RWPE2 (cell line): ENCODE results near the gene CTNNA2.

Experiments used
- ATAC-seq: fragments of 200-7000 bp; cut with Tn5 transposase; 3 replicates; pipeline ENCODE4 v1.9.1; 2021; ENCODE audit warnings: low read depth
- DNase-seq: peaks from one replicate; pipeline ENCODE4 v3.0.0-alpha.2; 2020; ENCODE audit warnings: low spot score
- H3K27ac ChIP-seq: fragments of 450-650 bp; 2 replicates; pipeline ENCODE4 v1.5.1; 2017; ENCODE audit warnings: mild to moderate bottlenecking; ENCODE audit not compliant: poor library complexity, severe bottlenecking
- H3K27me3 ChIP-seq: fragments of 250-450 bp; sonication (Bioruptor Pico); 2 replicates; pipeline ENCODE4 v1.5.1; 2021; ENCODE audit warnings: mild to moderate bottlenecking, moderate library complexity; ENCODE audit not compliant: insufficient read depth, poor library complexity, severe bottlenecking
- H3K36me3 ChIP-seq: fragments of 250-450 bp; sonication (Bioruptor Pico); 2 replicates; pipeline ENCODE4 v1.5.1; 2020; ENCODE audit warnings: low read depth, mild to moderate bottlenecking, moderate library complexity
- H3K4me1 ChIP-seq: fragments of 250-450 bp; sonication (Bioruptor Pico); 2 replicates; pipeline ENCODE4 v1.5.1; 2021; ENCODE audit warnings: mild to moderate bottlenecking, moderate library complexity; ENCODE audit not compliant: insufficient read depth, poor library complexity, severe bottlenecking
- H3K4me3 ChIP-seq: fragments of 250-450 bp; sonication (Bioruptor Pico); 2 replicates; pipeline ENCODE4 v1.5.1; 2021; ENCODE audit warnings: mild to moderate bottlenecking, moderate library complexity; ENCODE audit not compliant: severe bottlenecking
- H3K9me3 ChIP-seq: fragments of 250-450 bp; sonication (Bioruptor Pico); 2 replicates; pipeline ENCODE4 v1.5.1; 2021; ENCODE audit warnings: mild to moderate bottlenecking, moderate library complexity; ENCODE audit not compliant: severe bottlenecking
- TF ChIP-seq, protein P1 (sequence below): fragments of 450-650 bp; IDR thresholded peaks from one replicate; pipeline ENCODE4 v1.5.1; 2017; ENCODE audit warnings: mild to moderate bottlenecking, moderate library complexity; ENCODE audit not compliant: poor library complexity, severe bottlenecking

Gene CTNNA2

GRCh38 chr2:79876430-79876829 lies 363.6 kb downstream of the CTNNA2 start:
- ATAC-seq (peak; percentile 41; the same call in 1 of the 3 replicates), DNase-seq (no peak)
- TF ChIP-seq, protein P1, sequence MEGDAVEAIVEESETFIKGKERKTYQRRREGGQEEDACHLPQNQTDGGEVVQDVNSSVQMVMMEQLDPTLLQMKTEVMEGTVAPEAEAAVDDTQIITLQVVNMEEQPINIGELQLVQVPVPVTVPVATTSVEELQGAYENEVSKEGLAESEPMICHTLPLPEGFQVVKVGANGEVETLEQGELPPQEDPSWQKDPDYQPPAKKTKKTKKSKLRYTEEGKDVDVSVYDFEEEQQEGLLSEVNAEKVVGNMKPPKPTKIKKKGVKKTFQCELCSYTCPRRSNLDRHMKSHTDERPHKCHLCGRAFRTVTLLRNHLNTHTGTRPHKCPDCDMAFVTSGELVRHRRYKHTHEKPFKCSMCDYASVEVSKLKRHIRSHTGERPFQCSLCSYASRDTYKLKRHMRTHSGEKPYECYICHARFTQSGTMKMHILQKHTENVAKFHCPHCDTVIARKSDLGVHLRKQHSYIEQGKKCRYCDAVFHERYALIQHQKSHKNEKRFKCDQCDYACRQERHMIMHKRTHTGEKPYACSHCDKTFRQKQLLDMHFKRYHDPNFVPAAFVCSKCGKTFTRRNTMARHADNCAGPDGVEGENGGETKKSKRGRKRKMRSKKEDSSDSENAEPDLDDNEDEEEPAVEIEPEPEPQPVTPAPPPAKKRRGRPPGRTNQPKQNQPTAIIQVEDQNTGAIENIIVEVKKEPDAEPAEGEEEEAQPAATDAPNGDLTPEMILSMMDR: peak; percentile 58
- no peak overlapping the region for H3K4me3 ChIP-seq
- H3K27ac ChIP-seq: no peak overlapping the region
- no peaks in the 10 kb centered on the region for H3K36me3 ChIP-seq
- no peaks in the 10 kb centered on the region for H3K9me3 ChIP-seq
- peaks cover 3% of the 10 kb centered on the region for H3K27me3 ChIP-seq
- H3K4me1 ChIP-seq: no peaks in the 10 kb centered on the region

GRCh38 chr2:79882548-79882947 lies 369.7 kb downstream of the CTNNA2 start:
- Histone ChIP-seq H3K9me3 (no peaks in the 10 kb centered on the region), H3K27ac (no peak overlapping the region), H3K4me1 (no peaks in the 10 kb centered on the region), H3K36me3 (no peaks in the 10 kb centered on the region), H3K4me3 (no peak overlapping the region), H3K27me3 (no peaks in the 10 kb centered on the region)
- ATAC-seq (no peak), DNase-seq (no peak)
- TF ChIP-seq, protein P1: no peak

- peaks cover 4% of the 10 kb centered on the region for H3K27me3 ChIP-seq
- no peak overlapping the region for H3K4me3 ChIP-seq
- H3K27ac ChIP-seq: no peak overlapping the region
- no peaks in the 10 kb centered on the region for H3K36me3 ChIP-seq
- H3K9me3 ChIP-seq: no peaks in the 10 kb centered on the region
- no peak for DNase-seq
- ATAC-seq: peak; percentile 57; the same call in 2 of the 3 replicates
- no peaks in the 10 kb centered on the region for H3K4me1 ChIP-seq
- TF ChIP-seq, protein P1: peak; percentile 79
These were observed 375.0 kb downstream of the CTNNA2 start for GRCh38 chr2:79887747-79888374.

DNA sequence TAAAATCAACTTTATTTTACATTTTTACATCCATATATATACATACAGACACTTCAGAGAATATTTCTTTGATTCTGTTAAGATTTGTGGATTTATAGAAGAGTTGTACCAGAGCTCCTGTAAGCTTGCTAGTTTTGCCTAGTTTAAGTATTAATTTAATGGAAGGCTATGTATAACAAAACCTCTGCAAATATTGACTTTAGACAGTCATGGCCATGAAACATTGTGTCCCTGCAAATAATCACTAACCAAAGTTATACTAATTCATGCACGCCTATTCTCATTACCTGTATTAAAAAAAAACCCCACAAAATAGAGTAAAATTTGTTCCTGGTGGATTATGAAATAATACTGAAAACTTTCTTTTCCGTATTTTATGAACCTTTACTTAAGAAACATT lies 379.3 kb downstream of the CTNNA2 start:
- Histone ChIP-seq H3K27me3 (peaks cover 28% of the 10 kb centered on the region), H3K4me3 (no peak overlapping the region), H3K4me1 (no peaks in the 10 kb centered on the region), H3K27ac (no peak overlapping the region), H3K36me3 (no peaks in the 10 kb centered on the region), H3K9me3 (no peaks in the 10 kb centered on the region)
- TF ChIP-seq, protein P1: no peak
- ATAC-seq (no peak), DNase-seq (no peak)

DNA sequence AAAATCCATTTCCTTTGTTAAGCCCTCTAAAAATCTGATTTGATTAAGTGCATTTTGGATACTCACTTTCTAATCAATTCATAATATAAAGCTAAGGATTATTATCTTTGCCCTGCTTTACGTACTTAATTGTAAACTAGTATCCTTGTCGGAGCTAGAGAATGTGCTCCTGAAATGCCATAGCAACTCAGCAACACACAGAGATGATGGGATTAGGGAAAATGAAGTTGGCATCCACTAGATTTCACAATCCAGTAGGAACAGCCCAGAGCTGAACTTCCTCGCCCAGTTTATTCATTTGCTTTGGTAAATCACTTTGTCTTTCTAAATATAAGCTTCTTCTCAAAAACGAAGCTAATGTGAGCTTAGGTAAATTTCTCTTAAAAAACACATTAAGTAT lies 386.3 kb downstream of the CTNNA2 start:
- ATAC-seq: no peak
- DNase-seq: no peak
- TF ChIP-seq, protein P1: no peak
- Histone ChIP-seq H3K4me3 (no peak overlapping the region), H3K27me3 (peaks cover 27% of the 10 kb centered on the region), H3K36me3 (no peaks in the 10 kb centered on the region), H3K9me3 (no peaks in the 10 kb centered on the region), H3K27ac (no peak overlapping the region), H3K4me1 (no peaks in the 10 kb centered on the region)
